Measurements from ENCODE around the gene BANF2.
"Not testable (repeated sequence)": the region's sequence is repeated elsewhere in the genome, so short reads cannot be mapped to it uniquely, and the experiment has no call there.

The BANF2 gene

GRCh38 chr20:17699931-17700351 is at the start of gene BANF2:
Gene BANF2 (plus strand): TSS chr20:17699966. CDS start chr20:17725026, 25,060 bp downstream.
- DNase-seq: no peak

GRCh38 chr20:17650301-17651128 is 49.3 kb upstream of the BANF2 start:
- DNase-seq: no peak

- no peak for DNase-seq
Observed at GRCh38 chr20:17651129-17651759, 48.5 kb upstream of the BANF2 start.

- no peak for DNase-seq
Observed at GRCh38 chr20:17651760-17652388, 47.9 kb upstream of the BANF2 start.

GRCh38 chr20:17652411-17652810 is 47.4 kb upstream of the BANF2 start:
- DNase-seq: no peak

- DNase-seq: no peak
Observed at GRCh38 chr20:17653835-17654648, 45.7 kb upstream of the BANF2 start.

- peak; percentile 27 for DNase-seq
Observed at GRCh38 chr20:17654649-17655285, 45.0 kb upstream of the BANF2 start.

- DNase-seq: no peak
Observed at GRCh38 chr20:17655286-17655651, 44.5 kb upstream of the BANF2 start.

GRCh38 chr20:17655865-17656479 is 43.8 kb upstream of the BANF2 start:
- peak; percentile 32 for DNase-seq

GRCh38 chr20:17657079-17657825 is 42.5 kb upstream of the BANF2 start:
- DNase-seq: no peak

GRCh38 chr20:17657898-17658647 is 41.7 kb upstream of the BANF2 start:
- DNase-seq: no peak

- DNase-seq: no peak
Observed at GRCh38 chr20:17658648-17658993, 41.1 kb upstream of the BANF2 start.

GRCh38 chr20:17659344-17659743 is 40.4 kb upstream of the BANF2 start:
- not testable (repeated sequence) for DNase-seq

GRCh38 chr20:17659801-17660200 is 40.0 kb upstream of the BANF2 start:
- DNase-seq: no peak

- no peak for DNase-seq
Observed at GRCh38 chr20:17660667-17661066, 39.1 kb upstream of the BANF2 start.

GRCh38 chr20:17661121-17661744 is 38.5 kb upstream of the BANF2 start:
- no peak for DNase-seq

GRCh38 chr20:17662333-17663039 is 37.3 kb upstream of the BANF2 start:
- no peak for DNase-seq

- no peak for DNase-seq
Observed at GRCh38 chr20:17663040-17663399, 36.7 kb upstream of the BANF2 start.

GRCh38 chr20:17663486-17663885 is 36.3 kb upstream of the BANF2 start:
- no peak for DNase-seq
